ENCODE data around the gene MAP6D1. TPM values are rescaled to one million over a fixed set of nuclear protein-coding genes. Genes with fewer than 3 reads are reported as not detected.

The MAP6D1 gene
- total RNA-seq, 2 donors from 2014 or later = 1.00 to 1.4 TPM

GRCh38 chr3:183818041-183818620 lies 7.2 kb downstream of the MAP6D1 start:
- H3K4me1 Mint-ChIP-seq (ENCODE audit: low read depth) = peaks cover 13% of the 10 kb centered on the region
- H3K27ac Mint-ChIP-seq = no peak overlapping the region
- ATAC-seq (replicated peaks in 1 of 2) = no peak
- H3K9me3 Mint-ChIP-seq = no peaks in the 10 kb centered on the region
- no peak overlapping the region for H3K4me3 Mint-ChIP-seq
- no peaks in the 10 kb centered on the region for H3K27me3 Mint-ChIP-seq (ENCODE audit: low read depth)
- H3K36me3 Mint-ChIP-seq (ENCODE audit: insufficient read depth in 2 of 2) = peaks cover 0 to 1% of the 10 kb centered on the region in 2 donors
- DNase-seq = no peak

GRCh38 chr3:183817639-183818038 lies 7.7 kb downstream of the MAP6D1 start:
- no peak for DNase-seq
- ATAC-seq (replicated peaks in 1 of 2) = no peak
- no peak overlapping the region for H3K4me3 Mint-ChIP-seq
- peaks cover 13% of the 10 kb centered on the region for H3K4me1 Mint-ChIP-seq (ENCODE audit: low read depth)
- H3K27me3 Mint-ChIP-seq (ENCODE audit: low read depth) = no peaks in the 10 kb centered on the region
- H3K9me3 Mint-ChIP-seq = no peaks in the 10 kb centered on the region
- H3K27ac Mint-ChIP-seq = no peak overlapping the region
- peaks cover 0 to 1% of the 10 kb centered on the region in 2 donors for H3K36me3 Mint-ChIP-seq (ENCODE audit: insufficient read depth in 2 of 2)

GRCh38 chr3:183816681-183817510 lies 8.5 kb downstream of the MAP6D1 start:
- ATAC-seq (replicated peaks in 1 of 2) = no peak
- Mint-ChIP-seq H3K9me3 (no peaks in the 10 kb centered on the region), H3K4me3 (no peak overlapping the region), H3K36me3 (ENCODE audit: insufficient read depth in 2 of 2) (peaks cover 0 to 1% of the 10 kb centered on the region in 2 donors), H3K27me3 (ENCODE audit: low read depth) (no peaks in the 10 kb centered on the region), H3K4me1 (ENCODE audit: low read depth) (peaks cover 13% of the 10 kb centered on the region), H3K27ac (no peak overlapping the region)
- DNase-seq = no peak

- Mint-ChIP-seq H3K27ac (no peak overlapping the region), H3K4me3 (no peak overlapping the region), H3K4me1 (ENCODE audit: low read depth) (peaks cover 13% of the 10 kb centered on the region), H3K36me3 (ENCODE audit: insufficient read depth in 2 of 2) (peaks cover 0 to 6% of the 10 kb centered on the region in 2 donors), H3K27me3 (ENCODE audit: low read depth) (no peaks in the 10 kb centered on the region), H3K9me3 (no peaks in the 10 kb centered on the region)
- DNase-seq (no peak), ATAC-seq (replicated peaks in 1 of 2) (no peak)
Observed at GRCh38 chr3:183815951-183816475, 9.4 kb downstream of the MAP6D1 start.

DNA sequence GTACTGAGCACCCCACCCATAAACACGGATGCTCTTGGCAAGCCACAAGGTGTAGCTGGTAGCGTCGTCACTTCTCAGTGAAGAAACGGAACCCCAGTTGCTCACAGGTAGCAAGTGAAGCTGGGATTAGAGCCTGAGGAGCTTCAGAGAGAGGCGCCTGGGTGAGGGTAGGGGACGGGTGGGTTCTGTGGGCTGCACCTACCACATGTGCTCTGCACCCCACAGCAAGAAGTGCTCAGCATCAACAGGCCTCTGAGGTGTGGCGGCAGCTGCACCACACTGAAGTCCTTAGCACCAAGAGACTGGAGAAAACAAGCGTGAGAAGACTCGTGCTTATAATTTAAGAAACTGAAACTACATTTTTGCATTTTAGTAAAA lies 9.8 kb downstream of the MAP6D1 start:
- Mint-ChIP-seq H3K4me3 (no peak overlapping the region), H3K9me3 (no peaks in the 10 kb centered on the region), H3K4me1 (ENCODE audit: low read depth) (peaks cover 13% of the 10 kb centered on the region), H3K36me3 (ENCODE audit: insufficient read depth in 2 of 2) (peaks cover 0 to 10% of the 10 kb centered on the region in 2 donors), H3K27me3 (ENCODE audit: low read depth) (no peaks in the 10 kb centered on the region), H3K27ac (no peak overlapping the region)
- peak; percentile 25 to 37 for ATAC-seq (replicated peaks in 1 of 2)
- DNase-seq = no peak

GRCh38 chr3:183814240-183814639 lies 11.1 kb downstream of the MAP6D1 start:
- Mint-ChIP-seq H3K27me3 (ENCODE audit: low read depth) (no peaks in the 10 kb centered on the region), H3K4me1 (ENCODE audit: low read depth) (peaks cover 13% of the 10 kb centered on the region), H3K9me3 (no peaks in the 10 kb centered on the region), H3K36me3 (ENCODE audit: insufficient read depth in 2 of 2) (peaks cover 0 to 15% of the 10 kb centered on the region in 2 donors), H3K4me3 (no peak overlapping the region), H3K27ac (no peak overlapping the region)
- no peak for ATAC-seq (replicated peaks in 1 of 2)
- DNase-seq = no peak

DNA sequence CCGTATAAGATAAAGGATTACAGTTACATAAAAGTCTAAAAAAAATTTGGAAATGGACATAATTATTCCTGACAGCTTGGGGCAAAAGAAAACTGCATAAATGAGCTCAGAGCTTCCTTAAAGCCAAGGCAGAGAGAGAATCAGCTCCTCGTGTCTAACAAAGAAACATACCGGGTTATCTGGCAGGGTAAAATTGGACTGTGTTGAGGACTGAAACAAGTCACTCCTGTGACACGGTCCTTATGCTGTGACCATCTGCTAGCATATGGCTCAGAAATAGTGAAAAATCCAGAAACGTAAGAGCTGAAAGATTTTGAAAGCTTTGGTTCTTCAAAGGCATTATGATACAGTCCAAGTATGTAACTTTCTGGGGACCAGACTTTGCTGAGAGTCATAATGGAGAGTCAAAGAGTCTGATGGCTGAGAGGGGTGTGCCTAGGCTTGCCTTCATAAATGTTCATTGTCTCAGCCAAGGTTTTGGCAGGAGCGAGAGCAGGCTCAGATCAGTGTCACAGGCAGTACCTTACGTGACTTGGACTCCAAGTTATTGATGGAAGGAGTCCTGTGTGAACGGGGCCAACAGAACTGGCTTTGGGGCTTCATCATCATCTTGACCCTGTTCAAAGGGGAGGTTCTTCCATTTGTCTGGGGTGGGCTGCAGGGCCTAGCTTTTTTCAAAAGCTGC lies 12.5 kb downstream of the MAP6D1 start:
- Mint-ChIP-seq H3K4me3 (no peak overlapping the region), H3K36me3 (ENCODE audit: insufficient read depth in 2 of 2) (peaks cover 0 to 18% of the 10 kb centered on the region in 2 donors), H3K27me3 (ENCODE audit: low read depth) (no peaks in the 10 kb centered on the region), H3K27ac (no peak overlapping the region), H3K9me3 (no peaks in the 10 kb centered on the region), H3K4me1 (ENCODE audit: low read depth) (peaks cover 13% of the 10 kb centered on the region)
- DNase-seq (no peak), ATAC-seq (replicated peaks in 1 of 2) (no peak)

- H3K4me3 Mint-ChIP-seq = no peak overlapping the region
- H3K36me3 Mint-ChIP-seq (ENCODE audit: insufficient read depth in 2 of 2) = peaks cover 0 to 18% of the 10 kb centered on the region in 2 donors
- H3K9me3 Mint-ChIP-seq = no peaks in the 10 kb centered on the region
- ATAC-seq (replicated peaks in 1 of 2) (no peak), DNase-seq (no peak)
- peaks cover 13% of the 10 kb centered on the region for H3K4me1 Mint-ChIP-seq (ENCODE audit: low read depth)
- peak overlapping the region; percentile 58 for H3K27ac Mint-ChIP-seq
- H3K27me3 Mint-ChIP-seq (ENCODE audit: low read depth) = no peaks in the 10 kb centered on the region
Observed at GRCh38 chr3:183811638-183812037, 13.7 kb downstream of the MAP6D1 start.

GRCh38 chr3:183810643-183811594 lies 14.5 kb downstream of the MAP6D1 start:
- no peak for DNase-seq
- H3K4me1 Mint-ChIP-seq (ENCODE audit: low read depth) = peaks cover 8% of the 10 kb centered on the region
- peak overlapping the region; percentile 58 for H3K27ac Mint-ChIP-seq
- ATAC-seq (replicated peaks in 1 of 2) = no peak
- H3K27me3 Mint-ChIP-seq (ENCODE audit: low read depth) = no peaks in the 10 kb centered on the region
- H3K36me3 Mint-ChIP-seq (ENCODE audit: insufficient read depth in 2 of 2) = peaks cover 0 to 18% of the 10 kb centered on the region in 2 donors
- no peak overlapping the region for H3K4me3 Mint-ChIP-seq
- H3K9me3 Mint-ChIP-seq = no peaks in the 10 kb centered on the region

DNA sequence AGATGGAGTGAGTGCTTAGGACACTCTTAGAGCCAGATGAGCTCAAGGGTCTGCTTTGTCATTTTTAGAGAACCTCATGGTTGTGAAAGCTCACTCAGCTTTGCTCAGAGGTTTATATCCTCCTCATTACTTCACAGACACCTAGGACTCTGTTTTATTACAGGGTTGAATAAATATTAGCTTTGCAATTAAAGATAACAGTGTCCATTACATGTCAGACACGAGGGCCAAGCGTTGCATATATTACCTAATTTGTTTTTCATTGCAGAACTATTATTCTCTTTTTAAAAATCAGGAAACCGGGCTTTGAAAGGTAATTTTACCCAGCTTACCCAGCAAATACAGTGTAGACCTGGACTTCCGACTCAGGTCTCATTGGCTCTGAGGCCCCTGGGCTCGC lies 16.1 kb downstream of the MAP6D1 start:
- DNase-seq (no peak), ATAC-seq (replicated peaks in 1 of 2) (no peak)
- H3K4me3 Mint-ChIP-seq = no peak overlapping the region
- no peaks in the 10 kb centered on the region for H3K27me3 Mint-ChIP-seq (ENCODE audit: low read depth)
- peaks cover 1 to 21% of the 10 kb centered on the region in 2 donors for H3K36me3 Mint-ChIP-seq (ENCODE audit: insufficient read depth in 2 of 2)
- H3K27ac Mint-ChIP-seq = no peak overlapping the region
- H3K4me1 Mint-ChIP-seq (ENCODE audit: low read depth) = no peaks in the 10 kb centered on the region
- H3K9me3 Mint-ChIP-seq = no peaks in the 10 kb centered on the region

GRCh38 chr3:183808355-183808754 lies 17.0 kb downstream of the MAP6D1 start:
- no peaks in the 10 kb centered on the region for H3K4me1 Mint-ChIP-seq (ENCODE audit: low read depth)
- H3K36me3 Mint-ChIP-seq (ENCODE audit: insufficient read depth in 2 of 2) = peaks cover 4 to 30% of the 10 kb centered on the region in 2 donors
- H3K27me3 Mint-ChIP-seq (ENCODE audit: low read depth) = no peaks in the 10 kb centered on the region
- DNase-seq = no peak
- no peak for ATAC-seq (replicated peaks in 1 of 2)
- H3K9me3 Mint-ChIP-seq = no peaks in the 10 kb centered on the region
- no peak overlapping the region for H3K27ac Mint-ChIP-seq
- no peak overlapping the region for H3K4me3 Mint-ChIP-seq

DNA sequence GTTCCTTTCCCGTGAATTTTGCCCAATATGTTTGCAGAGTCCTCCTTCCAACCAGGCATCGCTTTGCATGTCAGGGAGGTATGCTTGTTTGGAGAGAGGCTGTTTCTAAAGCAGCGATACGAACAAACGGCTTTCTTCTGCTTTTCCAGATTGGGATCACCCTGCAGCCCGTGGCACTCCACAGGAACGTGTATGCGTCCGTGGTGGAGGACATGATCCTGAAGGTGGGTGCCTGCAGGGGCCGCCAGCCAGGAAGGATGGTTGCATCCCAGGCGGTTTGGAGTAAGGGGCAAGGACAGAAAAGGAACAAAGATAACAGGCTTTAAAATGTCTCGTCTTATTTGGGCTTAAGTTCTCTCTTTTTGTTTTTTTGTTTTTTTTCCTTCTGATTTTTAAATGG lies 17.5 kb downstream of the MAP6D1 start:
- H3K27me3 Mint-ChIP-seq (ENCODE audit: low read depth) = no peaks in the 10 kb centered on the region
- no peak overlapping the region for H3K4me3 Mint-ChIP-seq
- H3K36me3 Mint-ChIP-seq (ENCODE audit: insufficient read depth in 2 of 2) = peaks cover 4 to 31% of the 10 kb centered on the region in 2 donors
- DNase-seq = no peak
- no peak for ATAC-seq (replicated peaks in 1 of 2)
- H3K27ac Mint-ChIP-seq = no peak overlapping the region
- no peaks in the 10 kb centered on the region for H3K4me1 Mint-ChIP-seq (ENCODE audit: low read depth)
- H3K9me3 Mint-ChIP-seq = no peaks in the 10 kb centered on the region

Measured in activated T-cell treated with anti-CD3 and anti-CD28 coated beads, Interleukin-2, amount 50 U/mL, for 72 hours (primary cell).